Melanocyte of skin (primary cell): ENCODE measurements around the gene FAM200B. TPM values are rescaled to one million over a fixed set of nuclear protein-coding genes. Genes with fewer than 3 reads are reported as not detected.

Experiments used
- total RNA-seq, 2 donors: library from RNA; depleted of rRNA; stranded (reverse); fragments of >200 nt; gene quantifications; 2 replicates each; pipeline ENCODE4 v1.2.3, GENCODE V29; 2012

The FAM200B gene
- total RNA-seq = 10 to 100 TPM; 23.1 to 31.3 TPM

DNA sequence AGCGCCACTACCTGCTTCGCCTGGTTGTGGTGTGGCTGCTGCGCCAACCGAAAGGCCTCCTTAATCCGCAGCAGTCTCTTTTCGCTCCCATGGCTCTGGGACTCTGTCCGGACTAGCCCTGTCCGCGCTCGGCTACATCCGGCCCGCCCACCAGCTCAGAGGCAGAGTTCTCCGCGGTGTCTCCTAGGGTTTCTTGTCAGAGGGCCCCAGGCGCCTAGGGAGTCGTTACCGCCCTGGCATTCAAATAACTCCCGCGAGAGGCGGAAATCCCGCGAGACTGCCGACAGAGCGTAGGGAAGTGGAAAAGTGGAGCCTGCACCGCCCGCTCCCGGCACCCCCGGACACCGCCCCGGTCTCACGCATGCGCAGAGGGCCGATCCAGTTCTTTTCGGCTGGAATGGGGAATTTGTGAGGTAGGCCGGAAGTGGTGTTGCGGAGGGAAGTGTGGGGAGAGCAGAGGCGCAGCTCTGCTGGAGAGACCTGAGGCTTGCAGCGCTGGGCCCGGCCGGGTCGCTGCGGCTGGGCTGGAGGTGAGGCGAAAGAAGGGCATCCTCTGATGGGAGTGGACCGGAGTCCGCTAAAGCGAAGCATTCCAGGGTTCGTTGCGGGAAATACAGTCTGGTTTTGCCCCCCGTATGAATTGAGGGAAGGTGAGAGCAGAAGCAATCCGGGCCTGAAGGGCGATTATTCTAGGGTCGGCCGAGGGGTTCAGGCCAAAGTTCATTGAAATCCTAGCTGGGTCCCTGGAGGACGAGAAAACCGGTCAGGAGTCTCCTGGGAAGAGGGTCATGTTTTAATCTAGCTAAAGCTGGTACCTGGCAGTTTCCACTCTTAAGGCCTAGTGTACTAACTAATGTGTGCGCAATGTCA is at the start of gene FAM200B:
FAM200B (plus strand) TSS at position 456 of the 870 bp plus-strand sequence. CDS start 5,151 bp downstream, outside the sequence.

DNA sequence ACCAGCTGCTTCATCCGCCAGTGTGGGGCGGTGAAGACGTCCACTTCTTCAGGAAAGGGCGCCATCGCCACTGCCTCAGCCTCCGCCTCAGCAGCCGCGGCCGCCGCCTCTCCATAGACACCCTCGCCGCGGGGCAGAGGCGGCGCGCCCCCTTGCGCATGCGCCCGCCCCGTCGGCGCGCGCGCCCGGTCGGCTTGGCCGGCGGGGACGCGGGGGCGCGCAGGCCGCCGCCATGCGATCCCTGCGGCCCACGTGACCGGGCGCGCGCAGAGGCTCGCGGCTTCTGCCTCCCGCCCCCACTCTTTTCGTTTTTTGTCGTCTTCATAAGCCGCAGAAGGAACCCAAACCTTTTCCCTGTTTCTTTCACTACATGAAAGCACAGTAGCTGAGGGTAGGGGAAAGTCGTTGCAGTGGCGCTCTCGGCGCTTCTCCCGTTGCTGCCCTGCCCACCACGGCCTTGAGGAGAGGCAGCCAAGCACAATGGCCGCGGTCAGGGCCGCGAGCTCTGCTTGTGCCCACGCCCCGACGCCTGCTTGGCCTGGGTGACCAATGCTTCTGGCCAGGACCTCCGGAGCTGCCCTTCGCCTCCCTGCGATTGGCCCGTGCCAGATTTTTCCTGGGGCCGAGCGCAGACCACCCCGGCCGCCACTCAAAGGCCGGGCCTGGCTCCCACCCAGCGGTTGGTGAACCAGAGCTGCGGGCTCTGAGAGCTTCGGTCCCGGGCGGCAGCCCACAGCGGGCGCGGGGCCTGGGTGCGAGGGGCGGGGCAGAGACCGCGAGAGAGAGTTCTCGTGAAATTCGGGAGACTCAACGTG is 26.2 kb upstream of the FAM200B start, which contains the start of gene FBXL5:
FBXL5 (minus strand) TSS at position 135 of the 815 bp plus-strand sequence; CDS start at position 65, 70 bp downstream.

GRCh38 chr4:15702941-15703403 is 21.3 kb downstream of the FAM200B start, which contains the start of gene BST1:
Gene BST1 (plus strand): TSS chr4:15703065. CDS start chr4:15703145, 80 bp downstream.

Other genes starting within 250 kb of the FAM200B start
- gene CC2D2A, start 211.9 kb upstream of the FAM200B start, total RNA-seq = 10 to 100 TPM; 19.6 to 31.3 TPM
- 100 to 1,000 TPM; 103 to 105 TPM for gene FBXL5, start 26.5 kb upstream of the FAM200B start, total RNA-seq
- gene BST1, start 21.2 kb downstream of the FAM200B start, total RNA-seq = 10 to 100 TPM; 14.1 to 15.3 TPM
- 1 to 10 TPM in 1 of 2 donors, not detected in 1; 1.0 TPM for gene CD38, start 96.5 kb downstream of the FAM200B start, total RNA-seq